ENCODE data around the gene EPHB1.

EPHB1 gene

DNA sequence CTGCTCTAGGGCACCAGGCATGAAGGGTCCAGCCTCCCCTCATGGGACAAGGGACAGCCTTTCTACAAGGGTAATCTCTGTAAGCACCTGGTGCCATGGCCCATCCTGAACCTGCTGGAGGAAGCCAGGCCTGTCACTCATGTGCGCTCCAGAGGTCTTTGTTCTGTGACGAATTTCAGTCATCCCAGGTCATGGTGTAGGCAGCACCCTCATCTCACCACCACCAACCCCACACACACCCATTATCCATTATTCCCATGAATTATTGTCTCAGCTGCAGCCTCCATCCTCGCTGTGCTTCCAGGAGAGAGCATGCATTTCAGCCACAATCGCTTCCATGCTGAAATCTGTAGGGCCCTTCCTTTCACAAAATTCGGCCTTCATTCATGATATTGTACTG is 419.3 kb downstream of the EPHB1 start:
- Mint-ChIP-seq H3K27ac (no peak overlapping the region), H3K4me3 (no peak overlapping the region), H3K27me3 (ENCODE audit: low read depth) (no peaks in the 10 kb centered on the region), H3K4me1 (peaks cover 34% of the 10 kb centered on the region), H3K9me3 (no peaks in the 10 kb centered on the region), H3K36me3 (ENCODE audit: low read depth) (no peaks in the 10 kb centered on the region)
- no peak for TF ChIP-seq CTCF (IDR thresholded peaks at IDR 0.05; ENCODE audit: unreplicated experiment in 3 of 3)

DNA sequence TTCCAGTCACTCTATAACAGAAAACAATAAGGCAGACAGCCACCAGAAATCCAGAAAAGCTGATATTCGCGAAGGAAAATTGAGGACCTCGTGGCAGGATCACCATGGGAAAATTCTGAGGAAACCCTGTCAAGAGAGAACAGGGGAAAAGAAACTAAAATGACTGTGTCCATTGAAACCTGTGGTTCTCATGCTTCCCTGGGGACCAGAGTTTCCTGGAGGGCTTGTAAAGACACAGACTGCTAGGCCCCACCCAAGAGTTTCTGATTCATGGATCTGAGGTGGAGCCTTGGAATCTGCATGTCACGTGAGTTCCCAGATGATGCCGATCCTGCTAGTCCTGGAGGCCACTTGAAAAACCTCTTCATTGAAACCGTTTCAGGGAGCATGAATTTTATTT is 420.5 kb downstream of the EPHB1 start:
- no peak overlapping the region for H3K4me3 Mint-ChIP-seq
- peaks cover 34% of the 10 kb centered on the region for H3K4me1 Mint-ChIP-seq
- H3K36me3 Mint-ChIP-seq (ENCODE audit: low read depth): no peaks in the 10 kb centered on the region
- TF ChIP-seq CTCF (IDR thresholded peaks at IDR 0.05; ENCODE audit: unreplicated experiment in 3 of 3): no peak
- H3K27ac Mint-ChIP-seq: no peak overlapping the region
- no peaks in the 10 kb centered on the region for H3K27me3 Mint-ChIP-seq (ENCODE audit: low read depth)
- H3K9me3 Mint-ChIP-seq: no peaks in the 10 kb centered on the region

- no peaks in the 10 kb centered on the region for H3K9me3 Mint-ChIP-seq
- no peak overlapping the region for H3K27ac Mint-ChIP-seq
- no peak for TF ChIP-seq CTCF (IDR thresholded peaks at IDR 0.05; ENCODE audit: unreplicated experiment in 3 of 3)
- H3K36me3 Mint-ChIP-seq (ENCODE audit: low read depth): no peaks in the 10 kb centered on the region
- no peak overlapping the region for H3K4me3 Mint-ChIP-seq
- peaks cover 34% of the 10 kb centered on the region for H3K4me1 Mint-ChIP-seq
- H3K27me3 Mint-ChIP-seq (ENCODE audit: low read depth): no peaks in the 10 kb centered on the region
Measured at GRCh38 chr3:135216659-135217058, 421.6 kb downstream of the EPHB1 start.

GRCh38 chr3:135217730-135218129 is 422.7 kb downstream of the EPHB1 start:
- H3K9me3 Mint-ChIP-seq: no peaks in the 10 kb centered on the region
- peaks cover 34% of the 10 kb centered on the region for H3K4me1 Mint-ChIP-seq
- H3K4me3 Mint-ChIP-seq: no peak overlapping the region
- H3K27ac Mint-ChIP-seq: peak overlapping the region in 2 of 3 experiments; percentile 5 to 24
- H3K36me3 Mint-ChIP-seq (ENCODE audit: low read depth): no peaks in the 10 kb centered on the region
- TF ChIP-seq CTCF (IDR thresholded peaks at IDR 0.05; ENCODE audit: unreplicated experiment in 3 of 3): no peak
- no peaks in the 10 kb centered on the region for H3K27me3 Mint-ChIP-seq (ENCODE audit: low read depth)

GRCh38 chr3:135218304-135218703 is 423.2 kb downstream of the EPHB1 start:
- H3K27me3 Mint-ChIP-seq (ENCODE audit: low read depth): no peaks in the 10 kb centered on the region
- no peaks in the 10 kb centered on the region for H3K36me3 Mint-ChIP-seq (ENCODE audit: low read depth)
- H3K4me3 Mint-ChIP-seq: no peak overlapping the region
- H3K4me1 Mint-ChIP-seq: peaks cover 30% of the 10 kb centered on the region
- H3K27ac Mint-ChIP-seq: peak overlapping the region; percentile 5 to 43 (median 24)
- TF ChIP-seq CTCF (IDR thresholded peaks at IDR 0.05; ENCODE audit: unreplicated experiment in 3 of 3): no peak
- H3K9me3 Mint-ChIP-seq: no peaks in the 10 kb centered on the region

- no peak overlapping the region for H3K4me3 Mint-ChIP-seq
- no peak for TF ChIP-seq CTCF (IDR thresholded peaks at IDR 0.05; ENCODE audit: unreplicated experiment in 3 of 3)
- H3K27me3 Mint-ChIP-seq (ENCODE audit: low read depth): no peaks in the 10 kb centered on the region
- no peaks in the 10 kb centered on the region for H3K9me3 Mint-ChIP-seq
- no peak overlapping the region for H3K27ac Mint-ChIP-seq
- H3K4me1 Mint-ChIP-seq: peaks cover 25% of the 10 kb centered on the region
- H3K36me3 Mint-ChIP-seq (ENCODE audit: low read depth): no peaks in the 10 kb centered on the region
Measured at GRCh38 chr3:135218782-135219181, 423.7 kb downstream of the EPHB1 start.
